ENCODE measurements around the gene TACC3.
A peak's percentile ranks its signal among the peaks of the same experiment; 100 is the strongest.

TACC3 gene

DNA sequence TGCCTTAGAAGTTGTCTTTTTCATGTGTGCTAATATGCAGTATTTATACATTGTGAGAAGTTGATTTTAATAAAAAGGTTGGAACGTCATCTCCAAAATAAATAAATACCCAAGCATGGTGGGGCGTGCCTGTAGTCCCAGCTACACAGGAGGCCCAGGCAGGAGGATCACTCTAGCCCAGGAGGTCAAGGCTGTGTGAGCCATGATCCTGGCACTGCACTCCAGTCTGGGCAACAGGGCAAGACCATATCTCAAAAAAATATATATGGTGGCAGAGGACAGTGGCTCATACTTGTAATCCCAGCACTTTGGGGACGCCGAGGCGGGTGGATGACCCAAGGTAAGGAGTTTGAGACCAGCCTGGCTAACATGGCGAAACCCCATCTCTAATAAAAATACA is 15.6 kb upstream of the TACC3 start:
- DNase-seq: no peak

DNA sequence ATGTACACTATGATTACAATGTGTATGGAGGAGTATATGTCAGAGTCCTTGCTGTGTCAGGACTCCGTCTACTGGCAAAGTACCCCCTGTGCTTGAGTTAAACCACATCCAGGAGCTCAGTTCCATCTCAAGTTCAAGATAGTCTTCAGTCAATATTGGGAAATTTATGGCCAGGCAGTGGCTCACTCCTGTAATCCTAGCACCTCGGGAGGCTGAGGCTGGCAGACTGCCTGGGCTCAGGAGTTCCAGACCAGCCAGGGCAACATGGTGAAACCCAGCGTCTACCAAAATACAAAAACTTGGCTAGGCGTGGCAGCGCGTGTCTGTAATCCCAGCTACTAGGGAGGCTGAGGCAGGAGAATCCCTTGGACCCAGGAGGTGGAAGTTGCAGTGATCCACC is 15.0 kb upstream of the TACC3 start:
- no peak for DNase-seq

DNA sequence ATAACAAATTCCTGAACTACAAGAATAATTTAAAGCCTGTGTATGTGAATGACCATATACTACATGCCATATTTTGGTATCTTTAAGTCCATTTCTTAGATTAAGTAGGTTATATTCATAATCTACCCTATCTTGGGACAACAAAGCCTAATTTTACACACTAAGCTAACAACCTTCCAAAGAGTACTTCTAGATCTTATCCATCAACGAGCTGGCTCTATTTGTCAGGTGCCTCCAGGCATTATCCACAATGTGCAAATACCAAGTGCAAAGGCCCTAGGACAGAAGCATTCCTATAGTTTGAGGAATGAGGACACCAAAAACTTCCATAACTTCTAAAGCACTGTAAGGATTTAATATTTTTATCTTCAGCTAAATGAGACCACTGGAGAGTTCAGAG is 12.7 kb upstream of the TACC3 start:
- no peak for DNase-seq

DNA sequence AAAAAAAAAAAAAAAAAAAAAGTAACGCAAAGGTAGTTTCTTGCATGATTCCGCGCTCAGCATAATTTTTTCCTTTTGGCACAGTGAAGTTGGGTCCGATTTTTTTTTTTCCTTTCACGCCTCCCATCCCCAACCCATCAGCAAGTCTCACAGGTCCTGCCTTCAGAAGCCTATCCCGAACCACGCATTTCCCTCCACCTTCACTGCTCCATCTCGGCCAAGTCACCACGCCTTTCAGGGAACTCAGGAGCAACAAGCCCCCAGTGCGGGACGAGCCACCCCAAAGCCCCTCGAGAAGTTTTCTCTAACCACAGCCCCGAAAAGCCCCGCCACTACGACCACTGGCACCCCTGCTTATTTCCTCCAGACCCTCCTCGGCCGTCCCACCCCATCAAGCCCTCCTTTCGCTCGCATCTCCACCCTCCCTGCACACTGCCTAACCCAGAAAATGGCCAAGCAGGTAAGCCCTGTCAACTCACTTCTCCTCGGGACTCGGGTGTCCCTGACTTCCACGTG is 10.2 kb upstream of the TACC3 start:
- DNase-seq: no peak

DNA sequence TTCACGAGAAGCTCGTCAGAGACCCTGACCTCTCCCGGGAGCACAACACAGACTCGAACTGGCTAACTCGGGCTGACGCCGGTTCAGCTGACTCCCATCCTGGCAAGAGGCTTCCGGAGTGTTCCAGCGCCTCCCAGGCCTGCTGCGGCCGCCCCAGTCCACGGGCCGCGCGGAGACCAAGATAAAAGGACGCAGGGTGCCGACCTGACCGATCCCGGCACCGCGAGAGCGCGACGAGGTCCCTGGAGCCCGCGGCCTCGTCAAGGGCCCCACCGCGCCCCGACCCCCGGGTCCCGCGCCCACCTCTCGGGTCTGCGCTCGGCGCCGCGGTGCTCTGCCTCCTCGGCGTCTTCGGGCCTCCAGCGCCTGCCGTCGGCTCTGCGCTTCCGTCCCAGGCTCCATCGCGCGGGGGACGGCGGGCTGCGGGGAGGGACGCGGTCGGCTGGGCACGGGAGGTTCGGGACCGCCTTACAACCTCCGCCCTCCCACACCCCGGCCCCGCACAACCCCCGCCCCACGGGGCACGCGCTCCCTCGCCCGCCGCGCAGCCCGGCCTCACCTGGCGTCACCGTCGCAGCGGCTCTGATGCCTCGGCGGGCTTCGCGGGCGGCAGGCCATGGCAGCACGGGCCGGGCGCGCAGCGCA is 9.6 kb upstream of the TACC3 start:
- DNase-seq: no peak

DNA sequence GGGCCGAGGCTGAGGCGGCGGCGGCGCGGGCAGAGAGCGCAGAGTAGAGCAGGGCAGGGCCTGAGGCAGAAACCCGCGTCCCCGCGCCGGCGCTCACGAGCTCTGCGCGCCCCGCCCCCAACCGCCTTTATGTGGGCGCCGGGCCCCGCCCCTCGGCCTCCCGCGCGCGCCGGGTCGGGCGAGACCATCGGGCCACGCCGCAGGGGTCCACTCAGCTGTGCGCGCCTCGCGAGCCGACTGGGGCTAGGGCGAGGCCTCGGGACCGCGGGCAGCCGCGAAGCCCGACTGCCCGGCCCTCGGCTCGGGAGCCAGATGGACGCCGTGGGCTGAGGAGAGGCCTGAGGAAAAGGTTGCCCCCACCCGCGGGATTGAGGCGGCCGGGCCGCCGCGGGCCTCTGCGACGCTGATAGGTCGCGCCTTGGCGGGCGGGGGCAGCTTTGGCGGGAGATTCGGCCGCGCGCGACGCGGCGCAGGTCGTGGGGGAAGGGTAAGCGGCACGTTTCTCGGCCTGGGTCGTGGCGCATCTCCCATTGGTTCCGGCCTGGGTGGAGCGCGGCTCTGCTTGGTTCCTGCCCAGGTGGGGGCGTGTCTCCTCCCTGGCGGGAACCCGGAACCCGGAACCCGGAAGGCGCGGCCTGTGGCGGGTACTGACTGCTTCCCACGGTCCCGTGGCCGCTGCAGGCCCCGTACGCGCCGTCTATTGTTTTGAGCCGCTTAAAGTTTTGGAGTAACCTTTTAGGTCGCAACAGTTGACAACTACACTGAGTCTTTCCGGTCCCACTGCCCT is 8.9 kb upstream of the TACC3 start, which contains the start of gene SLBP:
Gene SLBP, minus strand, starts transcription at position 104 of the 787 bp plus-strand sequence. CDS start 131 bp downstream, outside the sequence.
- peak; percentile 56 to 73 for DNase-seq

DNA sequence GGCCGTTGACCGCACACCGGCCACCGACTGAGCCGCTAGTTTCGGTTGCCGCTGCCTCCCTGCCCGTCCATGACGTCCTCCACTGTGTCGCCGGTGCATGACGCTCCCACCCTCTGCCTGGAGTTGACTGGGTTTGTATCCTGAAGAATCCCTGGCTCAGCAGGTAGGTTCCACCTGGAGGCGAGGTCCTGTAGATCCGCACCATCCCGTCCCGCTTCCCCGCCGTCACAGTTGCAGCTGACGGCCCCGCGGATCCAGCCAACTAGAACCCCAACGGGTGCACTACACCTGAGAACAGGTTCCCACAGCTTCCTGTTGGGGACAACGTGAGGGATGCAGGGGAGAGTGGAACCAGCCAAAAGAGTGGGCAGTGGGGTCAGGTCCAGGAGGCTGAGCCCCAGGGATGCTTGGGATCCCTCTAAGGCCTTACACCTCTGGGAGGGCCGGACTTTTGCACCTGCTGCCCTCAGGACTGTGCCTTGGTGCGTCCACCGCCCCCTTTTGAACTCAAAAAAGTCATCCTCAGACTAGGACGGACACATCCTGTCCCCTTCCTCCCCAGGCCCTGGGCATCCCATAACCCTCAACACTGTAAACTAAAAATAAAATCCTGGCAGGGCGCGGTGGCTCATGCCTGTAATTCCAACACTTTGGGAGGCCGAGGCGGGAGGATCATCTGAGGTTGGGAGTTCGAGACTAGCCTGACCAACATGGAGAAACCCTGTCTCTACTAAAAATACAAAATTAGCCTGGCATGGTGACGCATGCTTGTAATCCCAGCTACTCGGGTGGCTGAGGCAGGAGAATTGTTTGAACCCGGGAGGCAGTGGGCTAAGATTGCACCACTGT is 8.1 kb upstream of the TACC3 start:
- no peak for DNase-seq

DNA sequence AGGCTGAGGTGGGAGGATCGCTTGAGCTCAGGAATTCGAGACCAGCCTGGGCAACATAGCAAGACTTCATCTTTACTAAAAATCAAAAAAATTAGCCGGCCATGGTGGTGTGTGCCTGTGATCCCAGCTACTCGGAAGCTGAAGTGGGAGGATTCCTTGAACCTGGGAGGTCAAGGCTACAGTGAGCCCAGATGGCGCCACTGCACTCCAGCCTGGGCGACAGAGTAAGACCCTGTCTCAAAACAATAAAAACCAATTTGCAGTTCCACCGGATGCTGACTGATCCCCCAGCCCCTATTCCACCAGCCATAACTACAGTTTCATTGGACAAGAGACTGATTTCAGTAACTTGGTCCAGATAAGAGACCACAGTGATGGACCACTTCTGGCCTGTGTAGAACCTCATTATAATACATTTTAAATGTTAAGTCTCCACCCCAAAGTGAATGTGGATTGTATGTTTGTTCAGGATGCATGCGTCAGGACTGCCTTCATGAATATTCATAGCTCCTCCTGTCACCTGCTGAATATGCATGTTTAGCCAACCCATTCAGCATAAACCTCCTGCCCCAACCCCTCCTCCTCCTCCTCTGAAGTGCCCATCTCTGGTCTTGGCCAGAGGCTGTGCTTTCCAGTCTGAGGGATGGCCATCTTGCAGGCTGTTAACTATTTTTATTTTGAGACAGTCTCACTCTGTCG is 6.9 kb upstream of the TACC3 start:
- no peak for DNase-seq

DNA sequence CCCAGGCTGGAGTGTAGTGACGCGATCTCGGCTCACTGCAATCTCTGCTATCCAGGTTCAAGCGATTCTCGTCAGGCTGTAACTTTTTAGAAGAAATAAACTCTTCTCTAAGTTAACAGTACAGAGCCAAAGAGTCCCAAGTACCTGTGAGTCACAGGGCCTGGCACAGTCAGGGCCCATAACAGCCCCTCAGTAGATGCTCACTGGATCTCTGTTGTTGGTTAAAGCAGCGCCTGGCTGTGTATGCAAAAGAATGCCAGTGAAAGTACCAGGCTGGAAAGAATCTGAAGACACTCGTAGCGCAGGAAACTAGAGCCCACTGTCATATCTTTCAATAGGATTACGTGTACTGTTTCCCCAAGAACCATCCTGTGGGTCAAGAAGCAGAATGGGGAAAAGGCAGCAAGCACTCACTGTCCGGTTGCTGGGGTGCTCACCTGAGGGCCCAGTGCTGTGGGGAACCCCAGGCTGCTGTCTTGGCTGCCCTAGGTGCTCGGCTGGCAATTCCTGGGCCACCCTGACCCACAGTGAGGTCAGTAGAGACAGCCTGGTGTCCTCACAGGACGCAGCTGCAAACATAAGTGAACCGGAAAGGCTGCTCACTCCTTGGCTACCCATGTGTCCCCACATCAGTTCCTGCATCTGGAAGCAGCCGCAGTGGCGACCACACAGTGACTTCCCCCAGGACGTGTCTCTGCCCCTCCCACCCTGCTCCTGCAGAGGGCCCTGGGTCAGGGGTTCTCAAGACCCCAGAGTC is 6.1 kb upstream of the TACC3 start:
- no peak for DNase-seq

DNA sequence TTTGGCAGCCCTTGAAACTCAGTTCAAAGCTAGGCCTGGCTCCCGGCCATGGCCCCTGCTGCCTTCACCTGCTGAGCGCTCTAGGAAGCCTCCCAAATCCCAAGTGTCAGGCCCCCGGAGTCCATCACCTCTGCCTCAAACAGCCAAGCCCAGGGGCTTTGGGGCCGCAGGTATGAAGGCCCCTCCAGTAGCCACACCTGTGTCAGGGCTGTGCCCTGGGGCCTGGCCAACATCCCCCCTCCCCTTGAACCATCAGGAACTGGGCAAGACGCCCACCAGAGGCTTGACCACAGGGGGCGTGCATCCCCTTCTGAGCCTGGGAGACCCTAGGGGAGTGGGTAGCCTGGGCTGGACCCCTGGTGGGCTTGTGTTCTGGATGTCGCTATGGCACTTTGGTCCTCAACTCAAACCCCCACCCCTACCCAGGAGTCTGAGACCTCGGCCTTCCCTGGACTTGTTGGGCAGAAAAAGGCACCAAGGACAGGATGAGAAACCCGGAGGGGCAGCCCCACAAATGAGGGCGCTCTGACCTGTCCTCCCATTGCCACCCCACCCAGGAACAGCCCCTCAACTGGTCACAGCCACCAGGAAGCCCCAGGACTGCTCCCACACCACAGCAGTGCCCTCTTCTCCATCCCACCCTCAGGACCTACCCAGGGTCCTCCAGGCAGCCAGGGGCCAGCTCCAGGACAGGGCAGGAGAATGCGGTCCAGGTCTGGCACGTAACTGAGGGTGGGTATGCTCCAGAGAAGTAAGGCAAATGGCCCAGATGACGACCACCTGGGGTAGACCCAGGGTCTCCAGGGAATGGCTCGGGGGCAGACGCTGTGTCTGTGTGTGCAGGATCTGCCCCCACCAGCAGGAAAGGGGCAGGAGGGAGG is 5.0 kb upstream of the TACC3 start:
- no peak for DNase-seq

DNA sequence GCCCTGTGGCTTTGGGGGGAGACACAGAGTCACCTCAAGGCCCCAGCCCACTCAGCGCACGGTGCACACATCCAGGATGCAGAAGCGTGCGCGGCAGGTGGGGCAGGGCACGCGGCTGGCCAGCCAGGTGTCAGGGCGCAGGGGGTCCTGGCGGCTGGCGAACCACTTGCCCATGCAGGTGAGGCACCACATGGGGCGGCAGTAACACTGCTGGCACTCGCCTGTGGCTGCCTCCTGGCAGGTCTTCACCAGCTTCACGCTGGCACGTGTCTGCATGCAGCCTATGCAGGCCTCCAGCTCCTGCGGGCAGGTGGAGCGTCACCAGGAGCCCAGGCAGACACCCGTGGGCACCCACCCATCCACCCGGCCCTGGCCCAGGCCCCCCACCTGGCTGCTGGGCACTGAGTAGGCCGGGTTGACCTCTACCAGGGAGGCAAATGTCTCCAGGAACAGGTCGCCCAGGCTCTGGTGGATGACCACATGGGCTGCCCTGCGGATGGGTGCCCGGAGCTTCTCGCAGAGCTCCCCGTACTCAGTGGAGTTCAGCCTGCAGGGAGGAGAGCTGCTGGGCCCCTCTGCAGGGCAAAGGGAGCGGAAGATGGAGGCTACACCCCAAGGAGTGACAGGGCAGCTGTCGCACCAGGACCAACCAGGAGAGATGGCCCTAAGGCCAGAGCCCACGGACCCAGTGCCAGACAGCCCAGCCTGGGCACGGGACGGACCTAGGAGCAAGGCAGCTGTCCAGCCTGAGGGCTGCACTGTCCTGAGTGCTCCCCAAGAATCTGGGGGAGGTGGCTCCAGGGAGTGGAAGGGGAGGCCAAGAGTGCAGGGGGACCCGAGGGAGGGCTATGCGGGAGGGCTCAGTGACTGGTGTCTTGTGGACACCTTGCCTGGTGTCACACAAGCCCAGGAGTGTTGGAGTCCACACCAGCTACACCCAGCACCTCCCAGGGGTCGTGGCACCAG is 3.9 kb upstream of the TACC3 start:
- no peak for DNase-seq

DNA sequence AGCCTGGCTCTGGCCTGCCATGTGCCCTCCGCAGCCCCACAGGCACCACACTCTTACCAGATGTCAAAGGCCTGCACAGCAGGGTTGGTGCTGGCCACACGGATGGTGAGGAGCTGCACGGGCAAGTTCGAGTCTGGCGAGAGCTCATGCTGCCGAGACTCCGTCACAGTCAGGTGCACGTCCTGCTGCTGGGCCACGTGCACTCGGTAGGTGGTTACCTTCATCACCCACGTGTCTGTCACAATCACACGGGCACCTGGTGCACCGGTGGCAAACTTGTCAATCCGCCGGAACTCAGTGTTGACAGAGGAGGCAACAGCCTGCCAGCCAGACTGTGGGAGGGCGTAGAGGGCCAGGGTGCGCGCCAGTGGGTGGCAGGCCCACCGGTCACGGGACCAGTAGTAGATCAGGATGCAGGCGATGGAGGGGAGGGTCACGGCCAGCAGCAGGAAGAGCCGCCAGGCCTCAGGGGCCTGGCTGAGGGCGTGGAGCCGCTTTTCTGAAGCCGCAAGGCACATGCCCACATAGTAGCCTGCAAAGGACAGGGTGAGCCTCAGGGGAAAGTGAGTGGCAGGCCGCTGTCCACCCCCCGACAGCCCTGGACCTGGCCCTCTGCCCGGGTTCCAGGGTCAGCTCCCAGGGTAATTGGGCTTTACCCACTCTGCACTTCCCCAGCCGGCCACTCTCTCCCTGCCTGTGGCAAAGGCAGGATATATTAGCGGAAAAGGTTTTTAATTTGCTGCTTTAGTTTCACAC is 3.0 kb upstream of the TACC3 start:
- no peak for DNase-seq

DNA sequence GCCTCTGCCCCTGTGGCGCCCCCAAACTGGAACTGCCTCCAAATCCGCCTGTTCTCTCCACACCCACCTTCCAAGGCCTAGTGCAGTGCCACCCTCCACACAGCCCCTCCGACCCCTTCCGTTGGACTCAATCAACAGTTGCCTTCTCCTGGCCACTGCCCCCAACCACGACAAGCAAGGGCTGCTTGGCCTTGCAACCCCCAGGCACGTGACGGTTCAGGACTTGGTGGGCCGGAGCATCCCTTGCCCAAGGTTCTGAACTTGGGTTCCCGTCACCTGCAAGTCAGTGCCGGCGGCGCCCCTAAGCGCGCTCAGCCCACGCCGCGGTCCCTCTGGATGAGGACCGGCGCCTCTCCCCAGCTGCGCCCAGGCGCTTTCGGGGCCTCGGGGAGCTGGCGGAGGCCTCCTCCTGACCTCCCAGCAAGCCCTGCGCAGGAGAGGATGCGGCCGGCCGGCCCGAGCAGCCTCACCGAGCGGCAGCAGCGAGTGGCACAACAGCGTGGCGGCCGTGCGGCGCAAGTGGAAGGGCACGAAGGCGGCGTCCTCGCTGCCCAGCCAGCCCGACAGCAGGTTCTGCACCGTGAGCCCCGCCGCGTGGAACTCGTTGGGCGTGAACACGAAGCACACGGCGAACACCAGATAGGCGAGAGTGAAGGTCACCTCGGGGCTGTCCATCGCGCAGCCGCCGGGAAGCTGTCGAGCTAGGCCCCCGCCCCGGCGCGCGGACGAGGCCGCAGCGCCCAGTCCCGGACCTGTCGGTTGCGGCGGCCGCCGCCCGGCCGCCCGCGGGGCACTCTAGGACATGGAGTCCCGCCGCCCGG is 948 bp upstream of the TACC3 start:
- DNase-seq: no peak

DNA sequence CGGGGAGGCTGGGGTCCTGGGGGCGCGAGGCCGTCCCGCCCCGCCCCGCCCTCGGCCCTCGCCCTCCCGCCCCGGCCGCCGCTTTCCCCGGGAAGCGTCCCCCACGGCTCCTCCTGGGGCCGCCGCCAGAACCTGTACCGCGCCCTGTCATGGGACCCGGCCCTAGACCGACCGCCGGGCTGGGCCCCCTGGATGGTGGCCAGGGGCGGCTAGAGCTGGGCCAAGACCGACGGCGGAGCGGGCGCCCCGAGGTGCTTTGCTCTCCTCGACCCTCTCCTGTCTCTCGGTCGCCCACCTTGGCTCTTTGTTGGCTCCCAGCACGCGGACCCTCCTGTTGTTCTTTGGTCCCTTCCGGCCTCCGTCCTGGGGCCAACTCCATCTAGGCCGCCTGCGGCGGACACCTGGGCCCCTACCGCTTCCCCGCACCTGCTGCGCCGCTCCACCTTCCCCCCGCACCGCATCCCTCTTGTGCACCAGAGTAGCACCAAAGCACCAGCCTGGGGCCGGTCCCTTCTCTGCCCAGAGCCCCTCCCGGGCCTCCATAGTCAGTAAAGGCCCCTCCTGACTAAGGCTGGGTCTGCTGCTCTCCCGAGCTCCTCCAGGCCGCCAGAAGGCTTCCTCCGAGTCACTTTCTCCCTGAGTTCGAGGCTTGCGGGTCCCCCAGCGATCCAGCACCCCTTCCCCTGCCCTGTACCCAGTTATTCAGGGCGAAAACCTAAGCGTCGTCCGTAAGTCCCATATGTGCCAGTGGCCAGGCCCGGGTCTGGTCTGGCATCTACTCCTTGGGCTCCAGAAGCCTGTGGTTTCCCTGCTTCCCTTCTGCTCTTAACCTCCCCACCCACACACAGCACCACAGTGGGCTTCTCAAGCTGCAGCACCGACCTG is 587 bp downstream of the TACC3 start:
- no peak for DNase-seq

DNA sequence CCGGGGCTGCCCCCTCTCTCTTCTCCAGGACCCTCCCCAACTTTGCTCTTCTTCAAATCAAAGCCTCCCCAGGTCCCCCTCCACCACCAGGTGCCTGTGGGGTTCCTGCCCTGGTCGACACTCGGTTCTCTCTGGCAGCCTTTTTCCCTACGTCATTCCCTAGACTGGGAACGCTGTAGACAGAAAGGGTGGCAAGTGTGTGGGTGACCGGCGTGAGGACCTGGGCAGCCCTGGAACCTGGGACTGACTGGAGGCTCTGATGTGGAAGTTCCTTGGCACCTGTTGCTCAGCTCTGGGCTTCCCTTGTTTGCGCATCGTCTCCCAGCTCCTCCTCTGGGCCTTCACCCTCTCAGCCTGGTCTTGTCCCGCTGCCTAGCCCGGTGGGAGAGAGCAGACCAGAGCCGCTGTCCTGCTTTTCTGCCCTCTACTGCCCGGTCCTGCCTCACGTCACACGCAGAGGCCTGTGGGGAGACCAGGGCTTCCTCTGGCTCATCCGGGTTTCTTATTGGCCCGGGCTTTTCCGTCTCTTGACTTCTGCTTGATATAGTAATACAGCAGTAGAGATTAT is 1.3 kb downstream of the TACC3 start:
- no peak for DNase-seq

DNA sequence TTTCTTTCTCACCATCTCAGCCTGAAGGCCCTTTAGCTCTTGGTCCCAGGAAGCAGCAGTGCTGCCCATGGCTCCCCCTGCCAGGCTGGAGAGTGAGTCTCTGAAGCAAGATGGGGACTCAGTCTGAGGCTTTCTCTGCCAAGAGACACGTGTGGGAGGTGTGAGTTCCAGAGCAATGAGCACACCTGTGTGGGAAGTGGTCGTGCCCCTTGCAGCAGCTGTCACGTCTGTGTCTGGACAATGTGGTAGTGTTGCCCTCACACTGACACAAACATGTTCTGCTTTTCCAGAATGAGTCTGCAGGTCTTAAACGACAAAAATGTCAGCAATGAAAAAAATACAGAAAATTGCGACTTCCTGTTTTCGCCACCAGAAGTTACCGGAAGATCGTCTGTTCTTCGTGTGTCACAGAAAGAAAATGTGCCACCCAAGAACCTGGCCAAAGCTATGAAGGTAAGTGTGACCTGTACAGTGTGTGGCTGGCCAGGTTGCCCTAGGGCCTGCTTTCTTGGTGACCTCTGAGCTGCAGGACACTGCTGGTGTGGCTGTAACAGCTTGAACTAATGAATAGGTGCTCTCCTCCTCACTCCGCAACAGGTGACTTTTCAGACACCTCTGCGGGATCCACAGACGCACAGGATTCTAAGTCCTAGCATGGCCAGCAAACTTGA is 1.9 kb downstream of the TACC3 start:
- no peak for DNase-seq
